SIG-M5 treated with dmso at 0.1 percent for 504 hours (cell line): Measurements from ENCODE around the gene EEFSEC.

Experiments
- DNase-seq: peaks from one replicate; lab custom pipeline; 2025; ENCODE audit not compliant: unreplicated experiment; lab: John Stamatoyannopoulos, UW

The EEFSEC gene

DNA sequence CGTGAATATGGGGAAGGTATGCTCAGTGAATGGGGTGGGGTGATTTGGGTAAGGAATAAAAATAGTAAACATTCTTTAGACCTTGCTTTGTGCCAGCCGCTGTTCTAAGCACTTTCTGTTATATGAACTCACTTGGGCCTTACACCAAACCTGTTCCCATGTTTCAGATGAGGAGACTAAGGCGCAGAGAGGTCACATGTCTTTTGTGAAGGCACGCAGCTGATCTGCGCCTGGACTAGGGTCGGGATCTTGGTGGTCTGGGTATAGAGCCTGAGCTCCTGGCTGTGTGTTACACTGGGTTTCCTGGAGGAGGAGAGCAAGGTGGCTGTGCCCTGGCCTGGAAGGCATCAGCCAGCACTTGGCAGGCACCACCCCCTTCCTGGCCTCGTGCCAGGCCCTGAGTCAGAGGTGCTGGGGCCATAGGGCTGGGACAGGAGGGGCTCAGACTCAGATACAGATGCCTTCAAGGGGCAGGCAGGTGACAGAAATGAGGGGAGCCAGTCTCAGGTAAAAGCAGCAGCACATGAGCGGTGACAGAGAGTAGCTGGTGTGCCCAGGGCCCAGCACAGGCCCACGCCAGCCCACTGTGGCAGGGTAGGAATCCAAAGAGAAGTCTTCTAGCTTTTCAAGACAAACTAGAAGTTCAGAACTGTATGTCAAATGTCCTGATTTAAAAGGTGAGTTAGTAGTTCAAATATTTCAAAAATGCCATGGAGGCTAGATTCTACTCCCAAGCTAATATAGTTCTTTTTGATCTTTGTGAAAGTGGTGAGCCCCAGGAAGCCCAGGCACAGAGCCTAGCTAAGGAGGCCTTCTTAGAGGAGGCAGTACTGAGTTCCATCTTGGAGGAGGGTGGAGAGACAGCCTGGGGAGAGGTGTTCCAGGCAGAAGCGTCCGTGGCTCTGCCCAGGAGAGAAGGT lies 230.3 kb downstream of the EEFSEC start:
- no peak for DNase-seq

- DNase-seq = no peak
Measured at GRCh38 chr3:128385080-128385832, 232.0 kb downstream of the EEFSEC start.

DNA sequence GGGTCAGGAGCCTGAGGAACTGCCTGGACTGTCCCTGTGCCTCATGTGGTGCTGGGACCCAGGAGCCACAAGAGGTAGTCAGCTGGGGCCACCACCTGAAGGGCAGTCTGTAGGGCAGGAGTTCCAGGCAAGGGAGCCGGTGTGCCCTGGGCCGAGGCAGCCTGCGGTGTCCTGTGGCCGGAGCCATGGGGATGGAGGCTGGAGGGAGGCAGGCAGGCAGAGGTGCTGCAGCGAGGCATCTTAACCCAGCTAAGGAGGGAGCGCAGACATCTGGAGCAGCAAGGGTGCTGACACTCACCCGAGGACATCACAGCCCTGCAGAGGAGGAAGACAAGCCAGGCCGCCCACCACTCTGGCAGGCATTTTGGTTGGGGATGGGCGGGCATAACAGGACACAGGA lies 235.7 kb downstream of the EEFSEC start:
- no peak for DNase-seq

- no peak for DNase-seq
Measured at GRCh38 chr3:128390867-128391266, 237.6 kb downstream of the EEFSEC start.

- no peak for DNase-seq
Measured at GRCh38 chr3:128392021-128392420, 238.7 kb downstream of the EEFSEC start.

GRCh38 chr3:128392818-128393544 lies 239.7 kb downstream of the EEFSEC start:
- DNase-seq = no peak

GRCh38 chr3:128394033-128394432 lies 240.8 kb downstream of the EEFSEC start:
- DNase-seq = no peak

GRCh38 chr3:128395046-128395445 lies 241.8 kb downstream of the EEFSEC start:
- DNase-seq = no peak

GRCh38 chr3:128395500-128396162 lies 242.3 kb downstream of the EEFSEC start:
- no peak for DNase-seq

- no peak for DNase-seq
Measured at GRCh38 chr3:128397484-128397883, 244.2 kb downstream of the EEFSEC start.

DNA sequence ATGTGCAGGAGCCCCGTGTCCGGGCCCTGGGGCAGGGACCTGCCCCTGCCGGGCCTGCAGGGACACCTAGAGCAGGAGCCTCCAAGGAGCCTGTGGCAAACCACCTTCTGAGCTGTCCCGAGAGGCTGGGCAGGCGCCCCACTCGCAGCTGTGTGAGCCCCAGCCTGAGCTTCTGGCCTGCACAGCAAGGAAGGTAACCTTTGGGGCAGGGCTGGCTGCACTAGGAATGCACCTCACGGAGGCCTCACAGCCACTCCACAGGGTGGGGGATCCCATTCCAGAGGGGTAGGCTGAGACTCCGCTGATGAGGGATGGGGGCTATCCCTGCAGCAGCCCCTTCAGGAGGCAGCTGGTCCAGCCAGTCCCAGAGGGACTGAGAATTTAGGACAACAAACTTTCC lies 245.3 kb downstream of the EEFSEC start:
- no peak for DNase-seq

GRCh38 chr3:128399221-128399915 lies 246.1 kb downstream of the EEFSEC start:
- DNase-seq = no peak

- DNase-seq = no peak
Measured at GRCh38 chr3:128400671-128401070, 247.4 kb downstream of the EEFSEC start.

DNA sequence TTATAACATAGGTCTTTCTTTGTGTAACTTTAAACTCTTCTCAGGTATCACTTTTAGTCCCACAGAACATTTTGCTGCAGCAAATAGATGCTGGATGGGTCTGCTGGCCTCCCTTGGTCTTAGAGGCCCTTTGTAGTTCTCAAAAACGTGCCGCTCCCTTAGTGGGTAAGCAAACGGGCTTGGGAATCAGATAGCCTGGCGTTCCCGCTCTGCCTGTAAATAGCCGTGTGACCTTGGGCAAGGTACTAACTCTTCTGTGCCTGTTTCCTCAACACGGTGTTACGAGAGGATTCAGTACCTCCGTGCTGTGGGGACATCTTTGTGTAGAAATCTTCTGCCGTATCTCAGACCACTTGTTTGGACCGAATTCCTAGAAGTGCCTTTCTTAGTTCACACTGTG lies 249.0 kb downstream of the EEFSEC start:
- no peak for DNase-seq

DNA sequence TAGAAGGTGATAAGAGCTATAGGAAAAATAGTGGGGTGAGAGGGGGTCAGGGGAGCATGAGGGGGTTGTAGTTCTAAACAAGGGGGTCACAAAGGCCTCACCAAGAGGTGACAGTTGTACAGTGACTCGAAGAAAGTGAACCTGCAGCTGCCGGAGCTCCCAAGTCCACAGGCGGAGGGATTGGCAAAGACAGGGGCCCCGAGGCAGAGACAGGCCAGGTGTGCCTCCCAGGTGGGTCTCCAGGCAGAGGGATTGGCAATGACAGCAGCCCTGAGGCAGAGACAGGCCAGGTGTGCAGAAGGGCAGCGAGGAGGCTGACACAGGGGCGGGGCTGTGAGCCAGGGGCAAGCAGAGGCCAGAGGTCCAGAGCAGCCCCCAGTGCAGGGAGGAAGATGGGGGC lies 249.7 kb downstream of the EEFSEC start:
- no peak for DNase-seq

- no peak for DNase-seq
Measured at GRCh38 chr3:128404276-128405068, 251.2 kb downstream of the EEFSEC start.

GRCh38 chr3:128405554-128406277 lies 252.4 kb downstream of the EEFSEC start:
- no peak for DNase-seq

DNA sequence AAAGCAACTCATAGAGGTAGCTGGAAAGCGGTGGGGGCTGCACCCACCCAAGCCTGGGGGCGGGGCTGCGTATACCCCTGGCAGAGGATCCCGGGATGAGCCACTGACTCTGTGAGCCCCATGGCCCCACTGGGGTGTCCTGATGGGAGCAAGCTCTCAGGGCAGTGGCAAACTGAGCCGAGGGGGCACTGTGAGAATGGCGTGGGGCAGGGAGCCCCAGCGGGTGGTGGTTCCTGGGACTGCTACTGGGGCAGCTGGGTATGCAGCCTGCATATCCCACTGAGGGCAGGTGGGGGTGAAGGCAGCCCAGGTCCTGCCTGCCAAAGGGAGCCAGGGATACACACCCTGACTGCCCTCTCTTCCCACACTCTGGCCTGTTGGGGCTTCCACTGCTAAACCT lies 254.0 kb downstream of the EEFSEC start:
- no peak for DNase-seq
